ENCODE measurements around the gene PPOX. TPM values are rescaled to one million over a fixed set of nuclear protein-coding genes. Genes with fewer than 3 reads are reported as not detected.

The PPOX gene
- total RNA-seq, 1 experiment from 2014 or later: 25.4 TPM

DNA sequence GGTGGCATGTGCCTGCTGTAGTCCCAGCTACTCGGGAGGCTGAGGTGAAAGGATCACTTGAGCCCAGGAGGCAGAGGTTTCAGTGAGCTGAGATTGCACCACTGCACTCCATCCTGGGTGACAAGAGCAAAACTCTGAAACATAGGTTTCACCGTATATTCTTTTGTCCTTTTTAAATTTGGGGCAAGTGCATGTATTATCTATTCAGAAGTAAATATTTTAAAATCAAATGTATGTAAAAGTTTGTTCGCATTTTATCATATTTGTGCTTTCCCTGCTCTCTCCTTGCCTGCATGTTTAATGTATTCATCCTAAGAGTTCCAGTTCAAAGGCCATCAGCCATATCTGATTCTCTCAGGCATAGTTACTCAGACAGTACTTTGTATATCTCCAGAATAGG is 20.4 kb upstream of the PPOX start:
- Mint-ChIP-seq H3K4me3 (ENCODE audit: unreplicated experiment) (no peak overlapping the region), H3K27me3 (ENCODE audit: insufficient read depth, unreplicated experiment) (no peaks in the 10 kb centered on the region), H3K36me3 (ENCODE audit: insufficient read depth, unreplicated experiment) (no peaks in the 10 kb centered on the region), H3K27ac (ENCODE audit: unreplicated experiment) (no peak overlapping the region), H3K9me3 (ENCODE audit: unreplicated experiment) (no peaks in the 10 kb centered on the region), H3K4me1 (ENCODE audit: low read depth, unreplicated experiment) (no peaks in the 10 kb centered on the region)
- H3K9me3 ChIP-seq: no peaks in the 10 kb centered on the region
- BruUV-seq (replicated peaks): no TSS peak
- H3K36me3 ChIP-seq (ENCODE audit: control insufficient read depth, insufficient read depth, low read length): no peaks in the 10 kb centered on the region
- CTCF ChIA-PET: interaction anchor here (0.6 to 0.9 kb wide), 2 partner anchors 15 to 74 kb away, joined by 4 read pairs; no protein-coding TSS in a partner anchor
- H3K4me1 ChIP-seq: no peaks in the 10 kb centered on the region
- no peaks in the 10 kb centered on the region for H3K27me3 ChIP-seq (replicated peaks; ENCODE audit: control insufficient read depth, insufficient read depth, low read length)
- TF ChIP-seq, protein P1, sequence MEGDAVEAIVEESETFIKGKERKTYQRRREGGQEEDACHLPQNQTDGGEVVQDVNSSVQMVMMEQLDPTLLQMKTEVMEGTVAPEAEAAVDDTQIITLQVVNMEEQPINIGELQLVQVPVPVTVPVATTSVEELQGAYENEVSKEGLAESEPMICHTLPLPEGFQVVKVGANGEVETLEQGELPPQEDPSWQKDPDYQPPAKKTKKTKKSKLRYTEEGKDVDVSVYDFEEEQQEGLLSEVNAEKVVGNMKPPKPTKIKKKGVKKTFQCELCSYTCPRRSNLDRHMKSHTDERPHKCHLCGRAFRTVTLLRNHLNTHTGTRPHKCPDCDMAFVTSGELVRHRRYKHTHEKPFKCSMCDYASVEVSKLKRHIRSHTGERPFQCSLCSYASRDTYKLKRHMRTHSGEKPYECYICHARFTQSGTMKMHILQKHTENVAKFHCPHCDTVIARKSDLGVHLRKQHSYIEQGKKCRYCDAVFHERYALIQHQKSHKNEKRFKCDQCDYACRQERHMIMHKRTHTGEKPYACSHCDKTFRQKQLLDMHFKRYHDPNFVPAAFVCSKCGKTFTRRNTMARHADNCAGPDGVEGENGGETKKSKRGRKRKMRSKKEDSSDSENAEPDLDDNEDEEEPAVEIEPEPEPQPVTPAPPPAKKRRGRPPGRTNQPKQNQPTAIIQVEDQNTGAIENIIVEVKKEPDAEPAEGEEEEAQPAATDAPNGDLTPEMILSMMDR (IDR thresholded peaks at IDR 0.05; ENCODE audit: insufficient read depth in 1 of 2, low read depth in 1 of 2, low read length in 1 of 2, severe bottlenecking in 1 of 2, unreplicated experiment in 1 of 2): no peak
- no peak for DNase-seq
- H3K4me3 ChIP-seq (ENCODE audit: low read depth, low read length): no peak overlapping the region
- intact Hi-C loops (cut with micrococcal nuclease; ENCODE audit: unreplicated experiment): no loop called here
- POLR2A ChIA-PET: no interaction called here

DNA sequence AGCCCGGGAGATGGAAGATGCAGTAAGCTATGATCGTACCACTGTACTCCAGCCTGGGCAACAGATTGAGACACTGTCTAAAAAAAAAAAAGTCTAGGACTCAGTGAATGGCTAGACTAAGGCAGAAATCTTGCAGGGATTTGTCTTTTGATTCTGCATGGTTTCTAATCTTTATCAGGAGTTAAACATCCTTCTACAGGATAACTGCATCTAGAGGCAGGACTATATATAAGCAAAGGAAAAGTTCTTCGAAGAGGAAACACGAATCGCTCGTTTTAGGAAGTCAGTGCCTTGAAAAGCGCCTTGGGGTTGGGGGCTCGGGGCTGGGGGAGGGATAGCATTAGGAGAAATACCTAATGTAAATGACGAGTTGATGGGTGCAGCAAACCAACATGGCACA is 13.1 kb upstream of the PPOX start:
- no peaks in the 10 kb centered on the region for H3K9me3 ChIP-seq
- POLR2A ChIA-PET: interaction anchor here (0.6 to 1.5 kb wide), 9 partner anchors 8 to 132 kb away, joined by 3 to 8 read pairs (median 4); partner anchors contain the start of genes DEDD, F11R, NDUFS2 and NIT1

DNA sequence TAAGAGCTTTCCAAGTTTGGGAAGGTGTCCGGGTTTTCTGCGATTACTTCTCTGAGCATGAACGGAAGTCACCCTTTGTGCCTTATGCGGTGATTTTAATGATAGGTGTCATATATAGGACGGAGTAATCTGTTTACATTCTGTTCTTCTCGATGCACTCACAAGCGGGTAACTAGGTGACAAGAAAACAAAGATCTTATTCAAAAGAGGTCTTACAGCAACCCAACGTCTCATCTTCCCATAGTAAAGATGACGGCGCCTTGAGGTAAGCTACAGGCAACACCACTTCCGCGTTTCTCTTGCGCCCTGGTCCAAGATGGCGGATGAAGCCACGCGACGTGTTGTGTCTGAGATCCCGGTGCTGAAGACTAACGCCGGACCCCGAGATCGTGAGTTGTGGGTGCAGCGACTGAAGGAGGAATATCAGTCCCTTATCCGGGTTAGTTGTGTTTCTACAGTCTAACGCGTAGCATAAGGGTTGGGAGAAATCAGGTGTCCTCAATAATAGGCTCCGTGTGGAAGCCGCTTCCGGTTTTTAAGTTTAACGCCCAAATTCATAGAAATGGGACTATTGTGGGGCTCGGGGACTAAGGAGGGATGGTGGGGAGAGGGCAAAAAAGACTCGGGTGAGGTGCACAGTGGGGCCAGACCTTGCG is 12.4 kb upstream of the PPOX start, which contains the start of gene UFC1:
UFC1 (plus strand) TSS at position 297 of the 656 bp plus-strand sequence; CDS start at position 317, 20 bp downstream.
- peak; percentile 85 to 88 for DNase-seq
- POLR2A ChIA-PET: interaction anchor here (0.6 to 1.5 kb wide), 6 partner anchors 9 to 132 kb away, joined by 3 to 8 read pairs (median 4); partner anchors contain the start of genes DEDD, F11R, NDUFS2 and NIT1
- intact Hi-C loops (cut with micrococcal nuclease; ENCODE audit: unreplicated experiment): loop anchor here (1.0 kb wide), 1 partner anchor 21 kb away; no protein-coding TSS in a partner anchor

More for the DNA sequence above, 13.1 kb upstream of the PPOX start:
- CTCF ChIA-PET: interaction anchor here (1.3 kb wide), 1 partner anchor 12 kb away, joined by 10 read pairs; the partner anchor contains the start of gene PPOX
- Histone ChIP-seq H3K36me3 (ENCODE audit: control insufficient read depth, insufficient read depth, low read length) (no peaks in the 10 kb centered on the region), H3K27me3 (replicated peaks; ENCODE audit: control insufficient read depth, insufficient read depth, low read length) (no peaks in the 10 kb centered on the region), H3K4me1 (no peaks in the 10 kb centered on the region), H3K4me3 (ENCODE audit: low read depth, low read length) (peak overlapping the region; percentile 77)
- TF ChIP-seq, protein P1 (IDR thresholded peaks at IDR 0.05; ENCODE audit: insufficient read depth in 1 of 2, low read depth in 1 of 2, low read length in 1 of 2, severe bottlenecking in 1 of 2, unreplicated experiment in 1 of 2): no peak
- BruUV-seq (replicated peaks): no TSS peak
- peak overlapping the region; percentile 95 for H3K4me3 Mint-ChIP-seq (ENCODE audit: unreplicated experiment)
- peak overlapping the region; percentile 99 for H3K27ac Mint-ChIP-seq (ENCODE audit: unreplicated experiment)
- intact Hi-C loops (cut with micrococcal nuclease; ENCODE audit: unreplicated experiment): loop anchor here (1.0 kb wide), 1 partner anchor 20 kb away; no protein-coding TSS in a partner anchor
- H3K4me1 Mint-ChIP-seq (ENCODE audit: low read depth, unreplicated experiment): peaks cover 12% of the 10 kb centered on the region
- H3K27me3 Mint-ChIP-seq (ENCODE audit: insufficient read depth, unreplicated experiment): no peaks in the 10 kb centered on the region
- DNase-seq: no peak
- H3K9me3 Mint-ChIP-seq (ENCODE audit: unreplicated experiment): no peaks in the 10 kb centered on the region
- peaks cover 33% of the 10 kb centered on the region for H3K36me3 Mint-ChIP-seq (ENCODE audit: insufficient read depth, unreplicated experiment)

More for the DNA sequence above, 12.4 kb upstream of the PPOX start, which contains the start of gene UFC1:
- Mint-ChIP-seq H3K4me3 (ENCODE audit: unreplicated experiment) (peak within 1 kb of the TSS; percentile 95), H3K27me3 (ENCODE audit: insufficient read depth, unreplicated experiment) (no peaks in the 10 kb centered on the region), H3K4me1 (ENCODE audit: low read depth, unreplicated experiment) (peaks cover 12% of the 10 kb centered on the region), H3K27ac (ENCODE audit: unreplicated experiment) (peak within 1 kb of the TSS; percentile 99), H3K9me3 (ENCODE audit: unreplicated experiment) (no peaks in the 10 kb centered on the region), H3K36me3 (ENCODE audit: insufficient read depth, unreplicated experiment) (peaks cover 34% of the 10 kb centered on the region)
- H3K4me1 ChIP-seq: 0 out of 2 replicates have a peak, but pooled peaks cover 2% of the 10 kb centered on the region
- no peaks in the 10 kb centered on the region for H3K36me3 ChIP-seq (ENCODE audit: control insufficient read depth, insufficient read depth, low read length)
- H3K27me3 ChIP-seq (replicated peaks; ENCODE audit: control insufficient read depth, insufficient read depth, low read length): no peaks in the 10 kb centered on the region
- TF ChIP-seq, protein P1 (IDR thresholded peaks at IDR 0.05; ENCODE audit: insufficient read depth in 1 of 2, low read depth in 1 of 2, low read length in 1 of 2, severe bottlenecking in 1 of 2, unreplicated experiment in 1 of 2): no peak
- CTCF ChIA-PET: interaction anchor here (1.3 kb wide), 1 partner anchor 12 kb away, joined by 10 read pairs; the partner anchor contains the start of gene PPOX
- BruUV-seq (replicated peaks): TSS peak; percentile 98
- H3K4me3 ChIP-seq (ENCODE audit: low read depth, low read length): peak within 1 kb of the TSS; percentile 77
- H3K9me3 ChIP-seq: no peaks in the 10 kb centered on the region
